ENCODE data around the gene MRPL33.

Gene MRPL33

GRCh38 chr2:27771548-27772335 lies at the start of gene MRPL33:
MRPL33 (plus strand) TSS chr2:27771719; CDS start chr2:27771778, 59 bp downstream.
- in situ Hi-C loops (cut with HindIII; ENCODE audit: low sequenced_read_pairs) = no loop called here

GRCh38 chr2:27721884-27722485 lies 49.5 kb upstream of the MRPL33 start:
- in situ Hi-C loops (cut with HindIII; ENCODE audit: low sequenced_read_pairs) = no loop called here

- in situ Hi-C loops (cut with HindIII; ENCODE audit: low sequenced_read_pairs) = no loop called here
Measured at GRCh38 chr2:27723372-27724144, 48.0 kb upstream of the MRPL33 start.

GRCh38 chr2:27724191-27724590 lies 47.3 kb upstream of the MRPL33 start:
- in situ Hi-C loops (cut with HindIII; ENCODE audit: low sequenced_read_pairs) = no loop called here

- in situ Hi-C loops (cut with HindIII; ENCODE audit: low sequenced_read_pairs) = no loop called here
Measured at GRCh38 chr2:27724905-27725701, 46.4 kb upstream of the MRPL33 start.

- in situ Hi-C loops (cut with HindIII; ENCODE audit: low sequenced_read_pairs) = no loop called here
Measured at GRCh38 chr2:27727257-27727656, 44.3 kb upstream of the MRPL33 start.

- in situ Hi-C loops (cut with HindIII; ENCODE audit: low sequenced_read_pairs) = no loop called here
Measured at GRCh38 chr2:27728081-27728858, 43.2 kb upstream of the MRPL33 start.

- in situ Hi-C loops (cut with HindIII; ENCODE audit: low sequenced_read_pairs) = no loop called here
Measured at GRCh38 chr2:27729198-27729597, 42.3 kb upstream of the MRPL33 start.

GRCh38 chr2:27729614-27730013 lies 41.9 kb upstream of the MRPL33 start:
- in situ Hi-C loops (cut with HindIII; ENCODE audit: low sequenced_read_pairs) = loop anchor here (10.0 kb wide), 1 partner anchor 675 kb away; no protein-coding TSS in a partner anchor

- in situ Hi-C loops (cut with HindIII; ENCODE audit: low sequenced_read_pairs) = loop anchor here (10.0 kb wide), 1 partner anchor 675 kb away; no protein-coding TSS in a partner anchor
Measured at GRCh38 chr2:27730261-27730662, 41.3 kb upstream of the MRPL33 start.

- in situ Hi-C loops (cut with HindIII; ENCODE audit: low sequenced_read_pairs) = loop anchor here (10.0 kb wide), 1 partner anchor 674 kb away; no protein-coding TSS in a partner anchor
Measured at GRCh38 chr2:27730980-27731691, 40.4 kb upstream of the MRPL33 start.

- in situ Hi-C loops (cut with HindIII; ENCODE audit: low sequenced_read_pairs) = loop anchor here (10.0 kb wide), 1 partner anchor 670 kb away; no protein-coding TSS in a partner anchor
Measured at GRCh38 chr2:27734305-27734704, 37.2 kb upstream of the MRPL33 start.

GRCh38 chr2:27735263-27735904 lies 36.1 kb upstream of the MRPL33 start:
- in situ Hi-C loops (cut with HindIII; ENCODE audit: low sequenced_read_pairs) = loop anchor here (10.0 kb wide), 1 partner anchor 669 kb away; no protein-coding TSS in a partner anchor

GRCh38 chr2:27736031-27736889 lies 35.3 kb upstream of the MRPL33 start:
- in situ Hi-C loops (cut with HindIII; ENCODE audit: low sequenced_read_pairs) = loop anchor here (10.0 kb wide), 1 partner anchor 669 kb away; no protein-coding TSS in a partner anchor

- in situ Hi-C loops (cut with HindIII; ENCODE audit: low sequenced_read_pairs) = loop anchor here (10.0 kb wide), 1 partner anchor 668 kb away; no protein-coding TSS in a partner anchor
Measured at GRCh38 chr2:27736890-27737204, 34.7 kb upstream of the MRPL33 start.

- in situ Hi-C loops (cut with HindIII; ENCODE audit: low sequenced_read_pairs) = loop anchor here (10.0 kb wide), 1 partner anchor 667 kb away; no protein-coding TSS in a partner anchor
Measured at GRCh38 chr2:27737676-27738348, 33.7 kb upstream of the MRPL33 start.

All from DLD1 (cell line).